Measurements from ENCODE around the gene TMOD1.
A peak's percentile ranks its signal among the peaks of the same experiment; 100 is the strongest.
"Not testable (repeated sequence)": the region's sequence is repeated elsewhere in the genome, so short reads cannot be mapped to it uniquely, and the experiment has no call there.

Gene TMOD1

GRCh38 chr9:97572196-97572891 lies 70.9 kb downstream of the TMOD1 start:
- in situ Hi-C loops (cut with HindIII; ENCODE audit: low pct_ligation_motif_present, low pct_unique_long_range_greater_than_20kb, low sequenced_read_pairs) = no loop called here
- DNase-seq = no peak

GRCh38 chr9:97572892-97573365 lies 71.5 kb downstream of the TMOD1 start:
- DNase-seq = no peak
- in situ Hi-C loops (cut with HindIII; ENCODE audit: low pct_ligation_motif_present, low pct_unique_long_range_greater_than_20kb, low sequenced_read_pairs) = no loop called here

- in situ Hi-C loops (cut with HindIII; ENCODE audit: low pct_ligation_motif_present, low pct_unique_long_range_greater_than_20kb, low sequenced_read_pairs) = no loop called here
- no peak for DNase-seq
These were observed 72.1 kb downstream of the TMOD1 start for GRCh38 chr9:97573482-97574073.

GRCh38 chr9:97574101-97574571 lies 72.7 kb downstream of the TMOD1 start:
- in situ Hi-C loops (cut with HindIII; ENCODE audit: low pct_ligation_motif_present, low pct_unique_long_range_greater_than_20kb, low sequenced_read_pairs); DNase-seq: not testable (repeated sequence)

GRCh38 chr9:97574921-97575672 lies 73.6 kb downstream of the TMOD1 start:
- DNase-seq; in situ Hi-C loops (cut with HindIII; ENCODE audit: low pct_ligation_motif_present, low pct_unique_long_range_greater_than_20kb, low sequenced_read_pairs): not testable (repeated sequence)

DNA sequence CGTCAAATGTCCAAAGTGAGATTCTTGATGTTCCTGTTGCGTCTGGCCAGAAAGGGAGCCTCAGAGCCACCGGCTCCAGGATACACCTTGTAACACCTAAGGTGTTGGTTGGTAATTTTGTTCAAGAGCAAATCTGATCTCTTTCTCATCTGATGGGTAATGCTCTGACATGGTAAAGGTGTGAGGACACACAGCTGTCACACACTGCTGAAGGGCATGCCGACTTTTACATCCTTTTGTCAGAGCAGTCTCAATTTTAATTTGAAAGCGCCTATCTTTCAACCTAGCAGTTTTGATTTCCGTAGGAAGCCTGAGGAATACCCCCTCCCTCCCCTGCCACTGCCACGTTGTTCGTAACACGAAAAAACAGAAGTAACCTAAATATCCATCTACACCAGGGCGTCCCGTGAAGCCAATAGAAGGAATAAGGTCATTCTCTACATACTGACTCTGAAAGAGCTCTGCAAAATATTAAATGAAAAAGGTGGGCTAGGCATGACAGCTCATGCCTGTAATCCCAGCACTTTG lies 74.3 kb downstream of the TMOD1 start:
- in situ Hi-C loops (cut with HindIII; ENCODE audit: low pct_ligation_motif_present, low pct_unique_long_range_greater_than_20kb, low sequenced_read_pairs) = no loop called here
- no peak for DNase-seq

- in situ Hi-C loops (cut with HindIII; ENCODE audit: low pct_ligation_motif_present, low pct_unique_long_range_greater_than_20kb, low sequenced_read_pairs) = no loop called here
- no peak for DNase-seq
These were observed 75.6 kb downstream of the TMOD1 start for GRCh38 chr9:97577051-97577450.

GRCh38 chr9:97578846-97579245 lies 77.4 kb downstream of the TMOD1 start:
- DNase-seq = no peak
- in situ Hi-C loops (cut with HindIII; ENCODE audit: low pct_ligation_motif_present, low pct_unique_long_range_greater_than_20kb, low sequenced_read_pairs) = no loop called here

- in situ Hi-C loops (cut with HindIII; ENCODE audit: low pct_ligation_motif_present, low pct_unique_long_range_greater_than_20kb, low sequenced_read_pairs) = no loop called here
- no peak for DNase-seq
These were observed 78.4 kb downstream of the TMOD1 start for GRCh38 chr9:97579914-97580313.

DNA sequence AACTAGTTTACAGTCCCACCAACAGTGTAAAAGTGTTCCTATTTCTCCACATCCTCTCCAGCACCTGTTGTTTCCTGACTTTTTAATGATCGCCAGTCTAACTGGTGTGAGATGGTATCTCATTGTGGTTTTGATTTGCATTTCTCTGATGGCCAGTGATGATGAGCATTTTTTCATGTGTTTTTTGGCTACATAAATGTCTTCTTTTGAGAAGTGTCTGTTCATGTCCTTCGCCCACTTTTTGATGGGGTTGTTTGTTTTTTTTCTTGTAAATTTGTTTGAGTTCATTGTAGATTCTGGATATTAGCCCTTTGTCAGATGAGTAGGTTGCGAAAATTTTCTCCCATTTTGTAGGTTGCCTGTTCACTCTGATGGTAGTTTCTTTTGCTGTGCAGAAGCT lies 80.1 kb downstream of the TMOD1 start:
- in situ Hi-C loops (cut with HindIII; ENCODE audit: low pct_ligation_motif_present, low pct_unique_long_range_greater_than_20kb, low sequenced_read_pairs); DNase-seq: not testable (repeated sequence)

GRCh38 chr9:97584778-97585177 lies 83.3 kb downstream of the TMOD1 start:
- not testable (repeated sequence) for DNase-seq

GRCh38 chr9:97586909-97587308 lies 85.4 kb downstream of the TMOD1 start:
- DNase-seq; in situ Hi-C loops (cut with HindIII; ENCODE audit: low pct_ligation_motif_present, low pct_unique_long_range_greater_than_20kb, low sequenced_read_pairs): not testable (repeated sequence)

More at GRCh38 chr9:97584778-97585177, 83.3 kb downstream of the TMOD1 start:
- in situ Hi-C loops (cut with HindIII; ENCODE audit: low pct_ligation_motif_present, low pct_unique_long_range_greater_than_20kb, low sequenced_read_pairs) = not testable (repeated sequence)

- in situ Hi-C loops (cut with HindIII; ENCODE audit: low pct_ligation_motif_present, low pct_unique_long_range_greater_than_20kb, low sequenced_read_pairs) = no loop called here
- DNase-seq = no peak
These were observed 90.1 kb downstream of the TMOD1 start for GRCh38 chr9:97591535-97591934.

GRCh38 chr9:97592126-97592525 lies 90.7 kb downstream of the TMOD1 start:
- DNase-seq = no peak
- in situ Hi-C loops (cut with HindIII; ENCODE audit: low pct_ligation_motif_present, low pct_unique_long_range_greater_than_20kb, low sequenced_read_pairs) = no loop called here

- in situ Hi-C loops (cut with HindIII; ENCODE audit: low pct_ligation_motif_present, low pct_unique_long_range_greater_than_20kb, low sequenced_read_pairs) = no loop called here
- DNase-seq = no peak
These were observed 92.5 kb downstream of the TMOD1 start for GRCh38 chr9:97593960-97594359.

DNA sequence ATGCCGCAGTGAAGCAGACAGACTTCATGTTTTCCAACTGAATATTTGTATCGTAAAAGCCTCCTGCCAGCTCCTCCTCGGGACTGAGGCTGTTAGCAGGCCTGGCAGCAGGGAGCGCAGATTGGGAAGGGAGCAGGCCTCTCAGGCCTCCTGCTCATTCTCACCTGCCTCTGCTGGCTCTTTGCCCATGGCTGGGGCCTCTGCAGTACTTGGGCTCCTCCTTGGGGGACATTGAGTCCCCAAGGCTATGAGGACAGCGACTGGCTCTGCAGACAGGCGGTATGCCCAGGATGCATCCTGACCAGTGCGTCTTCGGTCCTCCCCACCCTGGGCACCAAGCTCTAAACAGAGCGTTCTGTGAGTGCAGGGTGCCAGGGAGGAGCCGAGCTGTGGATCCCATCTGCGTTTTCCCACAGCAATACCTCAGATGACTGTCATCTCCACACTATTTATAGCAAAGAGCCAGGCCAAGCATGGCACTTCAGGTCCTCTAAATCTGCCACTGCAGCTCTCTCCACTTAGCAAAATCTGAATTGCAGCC lies 93.0 kb downstream of the TMOD1 start:
- DNase-seq = no peak
- in situ Hi-C loops (cut with HindIII; ENCODE audit: low pct_ligation_motif_present, low pct_unique_long_range_greater_than_20kb, low sequenced_read_pairs) = no loop called here

DNA sequence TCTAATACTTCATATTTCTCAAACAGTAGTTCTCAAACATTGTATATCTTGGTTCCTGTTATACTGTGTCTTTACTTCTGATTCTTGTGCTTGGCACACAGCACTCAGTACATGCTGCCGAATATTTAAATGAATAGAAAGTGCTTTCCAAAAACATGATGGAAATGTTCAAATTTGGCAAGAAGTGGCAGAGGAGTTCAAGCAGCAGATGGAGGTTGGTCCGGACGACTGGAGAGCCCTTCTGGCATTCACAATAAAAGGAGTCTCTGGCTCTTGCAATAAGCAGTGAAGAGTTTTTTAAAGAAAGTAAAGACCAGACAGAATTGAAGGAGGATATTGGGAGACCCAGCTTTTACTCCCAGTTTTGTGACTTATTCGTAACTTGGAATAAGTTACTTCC lies 95.4 kb downstream of the TMOD1 start:
- in situ Hi-C loops (cut with HindIII; ENCODE audit: low pct_ligation_motif_present, low pct_unique_long_range_greater_than_20kb, low sequenced_read_pairs) = no loop called here
- DNase-seq = no peak

GRCh38 chr9:97598461-97599288 lies 97.2 kb downstream of the TMOD1 start:
- peak; percentile 70 for DNase-seq
- in situ Hi-C loops (cut with HindIII; ENCODE audit: low pct_ligation_motif_present, low pct_unique_long_range_greater_than_20kb, low sequenced_read_pairs) = no loop called here

Measured in ACHN (cell line).